Panc1 (cell line): Measurements from ENCODE around the gene KMO. TPM values are rescaled to one million over a fixed set of nuclear protein-coding genes. Genes with fewer than 3 reads are reported as not detected.

Experiments used
- ATAC-seq: fragments of 200-7000 bp; cut with Tn5 transposase; 2 replicates; pipeline ENCODE4 v1.9.1; 2020; ENCODE audit warnings: mild to moderate bottlenecking, moderate library complexity
- BruUV-seq: library from RNA; stranded (reverse); fragments of 400-500 nt; replicated peaks from 2 replicates; lab custom pipeline; 2021; lab: Mats Ljungman, UMichigan
- CTCF ChIA-PET: fragments of 300-600 bp; sonication (Branson Sonifier 250); formaldehyde crosslinking; loops from one replicate; lab custom pipeline; 2022; ENCODE audit warnings: antibody characterized with exemption; lab: Charles Lee
- POLR2A ChIA-PET: fragments of 300-600 bp; sonication (Branson Sonifier 250); formaldehyde crosslinking; loops from one replicate; lab custom pipeline; 2022; ENCODE audit warnings: antibody characterized with exemption; lab: Charles Lee
- DNase-seq: peaks from one replicate; pipeline ENCODE4 v3.0.0-alpha.2; 2010; ENCODE audit warnings: low read depth, low spot score
- H3K27ac ChIP-seq: 2 replicates; pipeline ENCODE4 v1.5.1; 2011; ENCODE audit warnings: mild to moderate bottlenecking, low read length, inconsistent platforms
- H3K27me3 ChIP-seq: fragments of 200-500 bp; sonication (Bioruptor generic); 2 replicates; pipeline ENCODE4 v1.6.0; 2014; ENCODE audit warnings: low read length, inconsistent platforms; ENCODE audit not compliant: control insufficient read depth, insufficient read depth
- H3K36me3 ChIP-seq: fragments of 200-500 bp; sonication (Bioruptor generic); 2 replicates; pipeline ENCODE4 v1.5.1; 2014; ENCODE audit warnings: inconsistent platforms, mild to moderate bottlenecking, low read length, moderate library complexity; ENCODE audit not compliant: control insufficient read depth, insufficient read depth
- H3K4me1 ChIP-seq: 2 replicates; pipeline ENCODE4 v1.5.1; 2011; ENCODE audit warnings: inconsistent platforms, mild to moderate bottlenecking, low read length, moderate library complexity; ENCODE audit not compliant: control insufficient read depth, insufficient read depth
- H3K4me3 ChIP-seq, 2 experiments: 2 replicates each; pipeline ENCODE4 v1.5.1; 2011 to 2012; ENCODE audit warnings: low read depth in 2 of 2, low read length in 2 of 2, mild to moderate bottlenecking in 2 of 2, inconsistent platforms in 1 of 2, moderate library complexity in 1 of 2
- H3K9me3 ChIP-seq: fragments of 200-500 bp; sonication (Bioruptor generic); 2 replicates; pipeline ENCODE4 v1.5.1; 2014; ENCODE audit warnings: low read depth, mild to moderate bottlenecking, inconsistent platforms, low read length, moderate library complexity; ENCODE audit not compliant: control insufficient read depth, insufficient read depth
- POLR2AphosphoS5 ChIP-seq: IDR thresholded peaks from 2 replicates; pipeline ENCODE4 v1.6.1; 2012; ENCODE audit warnings: mild to moderate bottlenecking, low read depth, low read length, moderate library complexity
- SIN3A ChIP-seq: IDR thresholded peaks from 2 replicates; pipeline ENCODE4 v1.6.1; 2012; ENCODE audit warnings: low read depth, mild to moderate bottlenecking, low read length, moderate library complexity, borderline replicate concordance; ENCODE audit not compliant: insufficient read depth
- TCF7L2 ChIP-seq: IDR thresholded peaks from 2 replicates; pipeline ENCODE4 v1.6.1; 2011; ENCODE audit warnings: mild to moderate bottlenecking, low read depth, low read length, inconsistent platforms
- in situ Hi-C: cut with HindIII; loops from 2 replicates; pipeline ENCODE4 v1.10.0; 2016; ENCODE audit warnings: low sequenced_read_pairs, low pct_unique_long_range_greater_than_20kb
- intact Hi-C: fragments of 100-400 bp; cut with micrococcal nuclease; formaldehyde crosslinking; loops from one replicate; pipeline ENCODE4 v1.10.0; 2022; ENCODE audit not compliant: unreplicated experiment
- total RNA-seq: library from RNA; stranded (reverse); gene quantifications from one replicate; pipeline ENCODE4 v1.2.1, GENCODE V29; 2021; ENCODE audit not compliant: unreplicated experiment
- TF ChIP-seq, protein P1 (sequence below), 2 experiments: IDR thresholded peaks; 2 replicates each; pipeline ENCODE4 v1.6.1; 2011 to 2012; ENCODE audit warnings: low read depth in 2 of 2, control low read depth in 1 of 2, low read length in 1 of 2, mild to moderate bottlenecking in 1 of 2, moderate library complexity in 1 of 2; ENCODE audit not compliant: insufficient read depth in 1 of 2
- TF ChIP-seq, protein P2 (sequence below): fragments of 450-650 bp; IDR thresholded peaks from 2 replicates; pipeline ENCODE4 v1.5.1; 2017; ENCODE audit warnings: mild to moderate bottlenecking

The KMO gene
- total RNA-seq, 1 experiment from 2014 or later: 1.8 TPM

DNA sequence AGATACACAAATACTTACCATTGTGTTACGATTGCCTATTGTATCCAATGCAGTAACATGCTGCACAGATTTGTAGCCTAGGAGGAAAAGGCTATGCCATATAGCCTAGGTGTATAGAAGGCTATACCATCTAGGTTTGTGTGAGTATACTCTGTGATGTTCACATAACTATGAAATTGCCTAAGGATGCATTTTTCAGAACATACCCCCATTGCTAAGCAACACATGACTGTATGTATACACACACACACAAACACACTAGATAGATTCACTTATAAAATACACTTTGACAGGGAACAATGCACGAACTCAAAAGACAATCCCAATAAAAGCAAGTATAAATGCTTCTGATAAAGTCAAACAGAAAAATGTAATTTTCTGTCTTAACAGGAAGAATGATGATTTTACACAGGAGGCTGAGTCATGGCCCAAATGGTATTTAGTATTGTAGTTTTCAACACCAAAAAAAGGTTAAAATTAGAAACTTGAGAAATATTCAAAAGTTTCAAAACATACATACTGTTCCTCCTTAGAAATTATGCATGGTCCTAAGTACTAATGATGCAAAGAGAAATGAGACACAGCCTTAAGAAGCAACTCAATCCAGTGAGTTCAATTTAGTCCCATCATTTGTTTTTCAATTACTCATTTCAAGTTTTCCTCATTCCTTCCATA lies 24.9 kb upstream of the KMO start:
- H3K27ac ChIP-seq: no peak overlapping the region
- H3K4me3 ChIP-seq: no peak overlapping the region
- no peaks in the 10 kb centered on the region for H3K27me3 ChIP-seq
- peaks cover 47% of the 10 kb centered on the region for H3K36me3 ChIP-seq
- BruUV-seq: no TSS peak
- ATAC-seq (no peak), DNase-seq (no peak)
- POLR2A ChIA-PET: no interaction called here
- intact Hi-C loops (no loop called here), in situ Hi-C loops (no loop called here)
- no peaks in the 10 kb centered on the region for H3K4me1 ChIP-seq
- H3K9me3 ChIP-seq: no peaks in the 10 kb centered on the region
- CTCF ChIA-PET: no interaction called here
- TF ChIP-seq POLR2AphosphoS5: no peak
- TF ChIP-seq, protein P1, sequence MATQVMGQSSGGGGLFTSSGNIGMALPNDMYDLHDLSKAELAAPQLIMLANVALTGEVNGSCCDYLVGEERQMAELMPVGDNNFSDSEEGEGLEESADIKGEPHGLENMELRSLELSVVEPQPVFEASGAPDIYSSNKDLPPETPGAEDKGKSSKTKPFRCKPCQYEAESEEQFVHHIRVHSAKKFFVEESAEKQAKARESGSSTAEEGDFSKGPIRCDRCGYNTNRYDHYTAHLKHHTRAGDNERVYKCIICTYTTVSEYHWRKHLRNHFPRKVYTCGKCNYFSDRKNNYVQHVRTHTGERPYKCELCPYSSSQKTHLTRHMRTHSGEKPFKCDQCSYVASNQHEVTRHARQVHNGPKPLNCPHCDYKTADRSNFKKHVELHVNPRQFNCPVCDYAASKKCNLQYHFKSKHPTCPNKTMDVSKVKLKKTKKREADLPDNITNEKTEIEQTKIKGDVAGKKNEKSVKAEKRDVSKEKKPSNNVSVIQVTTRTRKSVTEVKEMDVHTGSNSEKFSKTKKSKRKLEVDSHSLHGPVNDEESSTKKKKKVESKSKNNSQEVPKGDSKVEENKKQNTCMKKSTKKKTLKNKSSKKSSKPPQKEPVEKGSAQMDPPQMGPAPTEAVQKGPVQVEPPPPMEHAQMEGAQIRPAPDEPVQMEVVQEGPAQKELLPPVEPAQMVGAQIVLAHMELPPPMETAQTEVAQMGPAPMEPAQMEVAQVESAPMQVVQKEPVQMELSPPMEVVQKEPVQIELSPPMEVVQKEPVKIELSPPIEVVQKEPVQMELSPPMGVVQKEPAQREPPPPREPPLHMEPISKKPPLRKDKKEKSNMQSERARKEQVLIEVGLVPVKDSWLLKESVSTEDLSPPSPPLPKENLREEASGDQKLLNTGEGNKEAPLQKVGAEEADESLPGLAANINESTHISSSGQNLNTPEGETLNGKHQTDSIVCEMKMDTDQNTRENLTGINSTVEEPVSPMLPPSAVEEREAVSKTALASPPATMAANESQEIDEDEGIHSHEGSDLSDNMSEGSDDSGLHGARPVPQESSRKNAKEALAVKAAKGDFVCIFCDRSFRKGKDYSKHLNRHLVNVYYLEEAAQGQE (IDR thresholded peaks at IDR 0.05; ENCODE audit: insufficient read depth in 1 of 2, low read depth in 2 of 2, low read length in 1 of 2): no peak
- TF ChIP-seq SIN3A: no peak
- TF ChIP-seq, protein P2, sequence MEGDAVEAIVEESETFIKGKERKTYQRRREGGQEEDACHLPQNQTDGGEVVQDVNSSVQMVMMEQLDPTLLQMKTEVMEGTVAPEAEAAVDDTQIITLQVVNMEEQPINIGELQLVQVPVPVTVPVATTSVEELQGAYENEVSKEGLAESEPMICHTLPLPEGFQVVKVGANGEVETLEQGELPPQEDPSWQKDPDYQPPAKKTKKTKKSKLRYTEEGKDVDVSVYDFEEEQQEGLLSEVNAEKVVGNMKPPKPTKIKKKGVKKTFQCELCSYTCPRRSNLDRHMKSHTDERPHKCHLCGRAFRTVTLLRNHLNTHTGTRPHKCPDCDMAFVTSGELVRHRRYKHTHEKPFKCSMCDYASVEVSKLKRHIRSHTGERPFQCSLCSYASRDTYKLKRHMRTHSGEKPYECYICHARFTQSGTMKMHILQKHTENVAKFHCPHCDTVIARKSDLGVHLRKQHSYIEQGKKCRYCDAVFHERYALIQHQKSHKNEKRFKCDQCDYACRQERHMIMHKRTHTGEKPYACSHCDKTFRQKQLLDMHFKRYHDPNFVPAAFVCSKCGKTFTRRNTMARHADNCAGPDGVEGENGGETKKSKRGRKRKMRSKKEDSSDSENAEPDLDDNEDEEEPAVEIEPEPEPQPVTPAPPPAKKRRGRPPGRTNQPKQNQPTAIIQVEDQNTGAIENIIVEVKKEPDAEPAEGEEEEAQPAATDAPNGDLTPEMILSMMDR: no peak
- no peak for TF ChIP-seq TCF7L2

DNA sequence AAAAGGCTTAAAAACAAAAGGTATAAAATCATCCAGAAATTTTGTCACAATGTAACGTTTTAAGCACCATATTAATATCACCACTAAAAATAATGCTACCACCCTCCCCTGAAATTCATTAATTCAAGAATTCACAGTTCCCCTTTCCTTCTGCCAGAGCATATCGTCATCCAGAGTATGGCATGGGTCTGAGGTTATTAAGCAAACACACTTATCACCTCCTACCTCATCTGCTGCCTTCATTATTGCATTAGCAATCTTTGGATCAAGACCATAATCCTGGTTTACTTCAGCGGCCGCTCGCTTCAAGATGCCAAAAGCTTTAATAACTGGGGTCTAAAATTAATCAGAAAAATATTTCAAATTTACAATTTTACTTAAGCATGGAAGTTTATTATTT lies 18.8 kb upstream of the KMO start:
- ATAC-seq (no peak), DNase-seq (no peak)
- no peak overlapping the region for H3K4me3 ChIP-seq
- in situ Hi-C loops (no loop called here), intact Hi-C loops (no loop called here)
- peaks cover 8% of the 10 kb centered on the region for H3K4me1 ChIP-seq
- no peak overlapping the region for H3K27ac ChIP-seq
- no peaks in the 10 kb centered on the region for H3K9me3 ChIP-seq
- H3K36me3 ChIP-seq: peaks cover 22% of the 10 kb centered on the region
- H3K27me3 ChIP-seq: no peaks in the 10 kb centered on the region
- ChIA-PET CTCF (no interaction called here), POLR2A (no interaction called here)
- BruUV-seq: no TSS peak
- TF ChIP-seq, protein P2: no peak
- TF ChIP-seq TCF7L2: no peak
- no peak for TF ChIP-seq POLR2AphosphoS5
- no peak for TF ChIP-seq SIN3A
- TF ChIP-seq, protein P1 (IDR thresholded peaks at IDR 0.05; ENCODE audit: insufficient read depth in 1 of 2, low read depth in 2 of 2, low read length in 1 of 2): no peak
